HG02588 (cell line): Measurements from ENCODE around the gene CAST.

Experiments
- ATAC-seq: cut with Tn5 transposase; IDR thresholded peaks from one replicate; pipeline ENCODE4 v1.9.1; 2021; ENCODE audit warnings: mild to moderate bottlenecking, moderate library complexity; ENCODE audit not compliant: unreplicated experiment

The CAST gene

DNA sequence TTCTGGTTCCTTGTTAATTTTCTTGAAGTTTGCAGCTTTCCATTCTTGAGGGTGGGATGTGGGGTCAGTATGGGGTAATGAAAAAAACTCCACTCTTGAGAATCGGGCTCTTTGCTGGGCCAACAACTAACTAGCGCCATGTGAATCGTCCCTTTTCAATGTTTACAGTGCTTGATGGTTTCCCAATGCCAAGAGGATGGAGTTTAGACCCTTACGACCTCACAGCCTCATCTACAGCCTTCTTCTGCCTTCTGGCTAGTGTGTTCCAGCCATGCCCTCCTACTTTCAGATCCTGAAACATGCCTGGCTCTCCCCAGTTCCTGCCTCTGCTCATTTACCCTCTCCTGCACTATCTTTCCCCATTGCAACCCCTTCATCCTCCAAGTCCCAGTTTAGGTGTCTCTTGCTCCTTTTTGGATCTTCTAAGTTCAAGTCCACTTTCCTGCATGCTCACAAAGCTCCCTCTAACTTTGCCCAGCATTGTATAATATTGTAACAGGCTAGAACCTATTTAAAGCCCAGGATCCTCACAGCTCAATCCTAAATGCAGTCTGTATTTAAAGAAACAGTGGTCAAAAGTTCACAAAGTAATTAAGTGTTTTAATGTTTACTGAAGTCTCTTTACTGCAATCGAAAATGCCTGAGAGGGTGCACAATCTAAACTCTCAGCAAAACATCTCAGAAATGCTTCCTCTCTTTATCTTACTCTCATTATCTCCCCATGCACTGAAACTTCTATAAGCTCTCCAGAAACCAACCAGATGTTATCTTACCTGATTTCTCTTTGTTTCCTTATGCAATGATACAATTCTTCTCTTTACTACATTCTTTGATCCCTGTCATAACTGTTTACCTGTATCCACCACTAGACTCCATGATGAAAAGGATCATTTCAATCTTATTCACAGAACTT is 20.6 kb upstream of the CAST start:
- ATAC-seq = no peak

DNA sequence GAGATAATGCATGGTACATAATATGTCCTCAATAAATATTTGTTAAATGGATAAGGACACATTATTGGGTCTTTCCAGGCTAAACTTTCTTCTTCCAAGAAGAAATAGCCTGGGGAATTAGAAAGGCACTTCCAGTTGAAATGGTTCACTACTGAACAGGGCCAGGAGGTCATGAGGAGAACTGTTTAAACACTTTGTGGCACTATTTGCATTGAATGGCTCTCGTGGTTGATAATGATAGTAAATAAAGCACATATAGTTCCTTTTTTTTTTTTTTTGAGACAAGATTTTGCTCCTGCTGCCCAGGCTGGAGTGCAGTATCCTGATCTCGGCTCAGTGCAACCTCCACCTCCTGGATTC is 19.9 kb upstream of the CAST start:
- no peak for ATAC-seq

DNA sequence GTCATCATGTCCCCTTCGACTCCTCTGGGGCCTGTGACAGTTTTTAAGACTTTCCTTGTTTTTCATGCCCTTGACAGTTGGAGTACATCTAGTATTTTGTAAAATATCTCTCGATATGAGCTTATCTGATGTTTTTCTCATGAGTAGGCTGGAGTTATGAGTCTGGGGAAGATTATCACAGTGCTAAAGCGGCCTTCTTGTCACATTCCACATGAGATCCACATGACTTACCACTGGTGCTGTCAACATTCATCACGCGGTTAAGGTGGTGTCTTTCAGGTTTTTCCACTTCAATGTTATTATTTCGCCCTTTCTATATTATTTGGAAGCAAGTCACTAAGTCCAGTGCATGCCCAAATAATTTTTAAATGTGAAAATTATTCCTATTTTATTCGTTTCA is 17.1 kb upstream of the CAST start:
- no peak for ATAC-seq

DNA sequence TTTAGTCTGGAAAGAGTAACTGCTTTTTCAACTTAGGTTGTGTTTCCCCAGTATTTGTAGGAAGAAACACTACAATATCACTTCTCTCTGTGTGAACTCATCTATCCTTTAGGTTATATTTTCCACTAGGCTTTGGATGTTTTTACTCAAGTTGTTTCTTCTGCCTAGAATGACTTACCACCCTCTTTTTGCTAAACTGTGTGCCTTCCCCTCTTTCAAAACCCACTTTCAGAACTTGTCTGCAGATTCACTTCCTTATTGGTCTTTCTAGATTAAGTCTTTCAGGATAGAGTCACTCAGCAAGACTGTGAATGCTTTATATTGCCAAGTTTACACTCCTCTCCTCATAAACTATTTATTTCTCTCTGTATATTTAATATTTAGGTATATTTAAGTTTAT is 14.2 kb upstream of the CAST start:
- ATAC-seq = peak; percentile 67

DNA sequence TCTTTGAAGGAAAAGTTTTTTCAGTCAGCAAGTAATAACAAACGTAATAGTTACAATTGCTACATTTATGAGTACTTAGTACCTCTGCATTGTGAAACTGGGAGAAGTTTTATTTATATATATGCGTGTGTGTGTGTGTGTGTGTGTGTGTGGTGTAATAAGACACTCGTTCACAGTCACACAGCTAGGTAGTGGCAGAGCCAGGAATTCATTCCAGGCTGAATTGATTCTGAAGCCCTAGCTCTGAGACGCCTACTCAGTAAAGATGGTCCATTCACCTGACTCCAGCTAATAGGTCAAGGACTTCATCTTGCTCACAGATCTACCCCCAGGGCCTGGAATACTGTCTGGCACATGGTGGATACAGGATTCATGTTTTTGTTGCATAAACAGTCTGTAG is 13.6 kb upstream of the CAST start:
- ATAC-seq = no peak

DNA sequence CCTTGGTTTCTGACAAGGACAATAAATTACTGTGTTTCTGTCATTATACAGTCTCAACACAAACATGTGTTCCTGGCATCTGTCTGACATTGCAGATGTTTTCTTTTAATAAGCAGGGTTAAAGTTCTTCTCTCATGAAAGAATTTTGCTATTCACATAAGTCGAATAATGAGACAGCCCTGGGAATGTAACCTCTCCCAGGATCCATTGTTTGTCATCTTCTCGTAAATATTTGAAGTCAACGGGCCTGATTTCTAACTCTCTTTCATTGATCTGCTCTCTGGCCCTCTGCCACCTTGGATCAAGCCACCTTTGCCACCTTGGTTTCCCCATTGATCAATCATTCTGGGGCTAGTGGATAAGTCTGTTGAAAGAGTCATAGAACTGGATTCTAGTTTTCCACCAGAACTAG is 12.9 kb upstream of the CAST start:
- ATAC-seq = no peak

DNA sequence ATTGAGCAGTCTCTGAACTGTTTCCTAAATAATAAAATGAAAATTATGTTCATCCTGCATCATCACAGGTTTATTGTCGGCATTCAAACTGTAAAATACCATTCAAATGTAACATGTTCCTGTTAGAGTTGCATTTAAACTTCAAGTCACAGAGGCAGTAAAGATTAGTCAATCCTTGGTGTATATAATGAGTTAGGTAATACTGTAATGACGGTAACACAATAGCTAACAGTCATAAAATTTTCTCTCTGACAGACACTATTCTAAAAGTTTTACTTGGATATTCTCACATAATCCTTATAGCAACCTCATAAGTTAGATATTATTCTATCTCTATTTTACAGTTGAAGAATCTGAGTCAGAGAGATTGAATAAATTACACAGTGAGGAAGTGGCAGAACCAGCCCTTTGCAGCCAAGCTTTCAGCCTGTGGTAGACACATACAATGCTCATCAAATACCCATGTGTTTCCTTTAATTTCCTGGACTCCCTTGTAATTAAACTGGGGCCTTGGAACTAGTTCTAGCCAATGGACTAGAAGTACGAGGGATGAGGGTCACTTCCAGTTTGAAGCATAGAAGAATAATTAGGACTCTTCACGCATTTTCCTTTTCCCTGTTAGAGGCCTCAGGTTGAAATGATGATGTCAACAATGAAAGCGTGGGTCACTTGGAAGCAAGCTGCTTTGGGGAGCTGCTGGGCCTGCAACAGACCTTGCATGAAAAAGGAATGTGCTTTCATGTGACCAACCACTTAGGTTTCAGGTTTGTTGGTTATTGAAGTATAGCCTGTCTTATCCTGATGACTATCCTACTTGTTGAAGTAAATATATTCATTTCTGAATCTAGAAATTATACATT is 12.3 kb upstream of the CAST start:
- ATAC-seq = no peak

DNA sequence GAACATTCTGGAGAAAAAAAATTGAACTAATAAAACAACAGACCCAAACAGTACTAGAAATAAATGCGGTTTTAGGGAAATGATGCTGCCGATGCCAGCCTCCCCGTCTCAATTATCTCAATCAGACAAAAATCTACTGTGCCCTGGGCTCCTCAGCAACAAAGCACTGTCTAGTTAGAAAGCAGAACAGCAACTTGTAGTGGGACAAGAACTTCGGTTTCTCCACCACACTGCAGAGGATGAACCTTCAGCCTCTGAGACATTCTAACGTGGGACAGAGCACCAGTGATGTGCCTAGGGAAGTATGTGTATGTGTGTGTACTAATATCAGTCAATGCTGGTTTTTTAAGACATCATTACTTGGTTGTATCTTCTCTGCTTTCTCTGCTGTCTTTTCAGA is 11.1 kb upstream of the CAST start:
- ATAC-seq = no peak

DNA sequence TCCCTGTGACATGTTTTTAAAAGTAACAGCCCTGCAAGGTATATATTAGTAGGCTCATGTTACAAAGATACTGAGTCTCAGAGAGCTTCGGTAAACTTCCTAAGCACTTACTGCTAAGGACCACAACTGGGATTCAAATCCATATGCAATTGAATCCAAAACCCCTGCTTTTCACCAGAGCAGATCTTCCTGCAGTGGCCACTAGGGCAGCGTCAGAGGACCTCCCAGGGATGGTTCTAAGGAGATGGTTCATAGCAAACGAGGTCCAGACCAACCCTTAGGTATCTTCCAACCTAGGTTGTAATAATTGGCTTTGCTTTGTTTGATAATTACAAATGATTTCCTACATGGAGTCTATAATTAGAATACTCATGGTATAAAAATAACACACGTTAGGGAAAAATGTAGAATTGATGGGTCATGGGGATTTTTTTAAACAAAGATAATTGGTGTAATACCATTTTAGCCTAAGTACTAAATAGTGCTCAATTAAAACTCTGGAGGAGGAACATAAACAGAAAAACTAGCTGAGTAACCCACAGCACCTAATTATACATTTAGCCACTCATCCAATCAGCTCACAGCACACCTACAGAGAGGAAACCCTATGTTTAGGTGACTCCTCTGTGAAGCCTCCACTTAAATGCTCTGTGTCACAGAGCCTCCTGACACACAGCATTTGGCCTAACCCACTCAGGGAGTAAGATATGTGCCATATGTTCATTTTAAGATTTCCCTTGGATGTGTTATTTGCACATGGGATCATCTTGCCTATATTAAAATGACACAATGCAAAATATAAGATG is 10.0 kb upstream of the CAST start:
- ATAC-seq = no peak

DNA sequence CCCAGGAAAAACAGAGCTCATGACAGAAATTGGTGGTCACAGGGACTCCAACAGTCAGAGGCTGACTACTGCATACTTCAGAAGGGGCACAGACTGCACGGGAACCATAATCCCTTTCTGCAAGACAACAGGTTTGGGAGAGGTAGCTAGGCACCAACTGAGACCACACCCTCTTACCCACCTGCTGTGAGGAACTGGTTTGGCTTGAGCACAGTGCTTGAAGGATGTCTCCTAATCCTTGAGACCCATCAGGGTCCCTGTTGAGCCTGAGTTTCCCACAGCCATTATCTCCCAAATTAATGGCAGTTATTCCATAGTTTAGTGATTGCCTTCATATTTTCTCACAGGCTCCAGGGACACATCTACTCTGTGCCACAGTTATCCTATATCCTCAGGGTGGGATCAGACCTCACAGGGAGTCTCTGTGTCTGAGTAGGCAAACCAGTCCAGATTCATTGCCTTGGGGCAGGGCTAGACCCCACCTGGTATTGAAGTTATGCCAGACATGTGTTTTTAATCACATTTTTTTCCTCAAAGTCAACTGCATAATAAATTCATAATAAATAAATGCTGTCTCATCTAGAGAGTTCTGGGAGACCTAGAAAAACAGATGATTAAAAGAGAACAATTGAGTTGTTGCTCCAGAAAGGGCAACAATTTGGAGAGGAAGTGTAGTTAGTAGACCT is 9.3 kb upstream of the CAST start:
- no peak for ATAC-seq

DNA sequence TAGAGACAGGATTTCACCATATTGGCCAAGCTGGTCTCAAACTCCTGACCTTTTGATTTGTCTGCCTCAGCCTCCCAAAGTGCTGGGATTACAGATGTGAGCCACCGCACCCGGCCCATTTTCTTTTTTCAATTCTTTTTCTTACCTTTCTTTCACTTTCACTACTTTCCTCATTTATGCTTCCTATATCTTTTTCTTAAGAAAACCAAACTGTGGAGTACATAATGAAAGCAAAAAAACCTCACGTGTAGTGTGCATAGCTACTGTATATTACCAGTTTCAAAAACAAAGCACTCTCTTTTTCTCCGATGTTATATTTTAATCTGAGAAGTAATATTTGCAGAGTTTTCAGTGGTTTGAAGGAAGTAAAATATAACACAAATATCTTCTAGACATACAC is 8.0 kb upstream of the CAST start:
- no peak for ATAC-seq

DNA sequence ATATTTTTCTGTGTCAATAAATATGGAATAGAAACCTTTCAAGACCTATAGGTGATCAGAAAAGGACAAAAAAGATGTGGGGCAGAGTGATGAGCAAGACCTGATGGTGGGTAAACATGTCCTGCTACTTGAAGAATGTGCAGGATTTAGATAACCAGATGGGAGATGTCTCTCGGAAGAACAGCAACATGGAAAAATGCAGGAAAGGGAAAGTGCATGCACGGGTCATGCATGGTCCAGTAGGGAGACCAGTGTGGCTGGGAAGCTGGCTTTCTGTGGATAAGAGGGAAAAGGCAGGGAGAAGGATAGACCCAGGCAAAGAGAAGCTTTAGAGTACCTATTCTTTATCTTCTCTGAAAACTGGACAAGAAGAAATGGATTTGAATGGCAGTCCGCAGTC is 7.1 kb upstream of the CAST start:
- no peak for ATAC-seq

DNA sequence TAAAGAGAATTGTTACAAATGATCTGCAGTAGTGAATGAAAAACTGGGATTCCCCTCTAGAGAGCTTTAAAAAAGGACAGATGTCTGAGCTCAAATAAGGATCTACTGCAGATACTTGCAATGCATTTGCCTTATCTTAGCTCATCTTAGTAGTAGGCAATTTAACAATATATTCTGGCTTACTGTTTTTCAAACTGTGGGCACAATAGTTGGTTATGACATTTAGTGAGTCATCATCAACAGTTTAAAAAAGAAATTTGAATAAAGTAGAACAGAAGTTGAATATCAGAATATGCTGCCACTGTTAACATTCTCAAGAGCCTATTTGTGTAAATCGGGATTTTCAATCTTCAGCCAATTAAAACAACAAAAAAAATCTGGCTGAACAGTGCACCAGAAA is 6.7 kb upstream of the CAST start:
- no peak for ATAC-seq

DNA sequence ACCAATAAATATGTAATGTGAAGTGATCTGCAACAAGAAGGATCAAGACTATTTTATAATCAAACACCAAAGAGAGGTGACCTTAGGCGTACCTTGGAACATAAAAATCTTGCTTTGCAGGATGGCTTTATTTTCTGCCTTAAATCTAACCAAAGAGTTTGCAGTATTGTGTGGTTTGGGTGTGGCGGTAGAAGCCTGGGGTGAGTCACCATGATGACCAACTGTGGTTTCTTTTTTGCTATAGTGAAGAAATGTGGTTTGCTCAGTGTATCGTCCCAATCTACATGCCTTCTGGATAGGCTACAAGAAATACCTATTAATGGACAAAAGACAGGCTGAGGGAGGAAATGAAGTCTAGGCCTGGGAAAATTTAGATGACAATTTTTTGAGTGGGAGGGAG is 5.1 kb upstream of the CAST start:
- peak; percentile 63 for ATAC-seq

DNA sequence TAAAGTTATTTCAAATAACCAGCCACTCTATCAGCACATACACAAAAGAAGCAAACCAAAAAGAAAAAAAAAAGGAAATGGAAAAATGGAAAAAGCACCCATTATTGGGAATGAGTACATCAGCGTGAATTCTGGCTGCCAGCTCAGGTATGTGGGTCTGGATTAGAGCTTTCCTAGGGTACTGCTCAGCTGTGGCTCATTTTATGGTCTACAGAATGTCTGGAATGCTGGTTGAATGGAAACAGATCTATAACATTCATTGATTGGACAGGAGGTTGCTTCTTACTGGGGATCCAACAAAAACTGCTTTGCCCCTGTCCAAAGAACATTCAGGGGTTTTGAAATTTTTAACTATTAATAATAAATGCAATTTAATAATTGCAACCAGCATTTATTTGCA is 3.9 kb upstream of the CAST start:
- no peak for ATAC-seq

DNA sequence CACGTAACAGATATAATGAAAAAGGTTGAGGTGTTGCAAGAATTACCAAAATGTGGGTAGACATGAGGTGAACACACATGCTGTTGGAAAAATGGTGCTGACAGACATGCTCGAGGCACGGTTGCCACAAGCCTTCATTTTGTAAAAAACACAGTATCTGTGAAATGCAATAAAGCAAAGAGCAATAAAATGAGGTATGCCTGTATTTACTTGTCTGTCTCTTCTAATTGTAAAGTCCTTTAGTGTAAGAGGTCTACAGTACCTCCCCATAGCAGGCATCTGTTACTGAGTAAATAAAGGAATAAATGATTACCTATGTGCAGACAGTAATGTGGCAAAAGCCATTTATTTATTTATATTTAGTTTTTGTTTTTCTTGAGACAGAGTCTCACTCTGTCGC is 3.0 kb upstream of the CAST start:
- ATAC-seq = no peak

DNA sequence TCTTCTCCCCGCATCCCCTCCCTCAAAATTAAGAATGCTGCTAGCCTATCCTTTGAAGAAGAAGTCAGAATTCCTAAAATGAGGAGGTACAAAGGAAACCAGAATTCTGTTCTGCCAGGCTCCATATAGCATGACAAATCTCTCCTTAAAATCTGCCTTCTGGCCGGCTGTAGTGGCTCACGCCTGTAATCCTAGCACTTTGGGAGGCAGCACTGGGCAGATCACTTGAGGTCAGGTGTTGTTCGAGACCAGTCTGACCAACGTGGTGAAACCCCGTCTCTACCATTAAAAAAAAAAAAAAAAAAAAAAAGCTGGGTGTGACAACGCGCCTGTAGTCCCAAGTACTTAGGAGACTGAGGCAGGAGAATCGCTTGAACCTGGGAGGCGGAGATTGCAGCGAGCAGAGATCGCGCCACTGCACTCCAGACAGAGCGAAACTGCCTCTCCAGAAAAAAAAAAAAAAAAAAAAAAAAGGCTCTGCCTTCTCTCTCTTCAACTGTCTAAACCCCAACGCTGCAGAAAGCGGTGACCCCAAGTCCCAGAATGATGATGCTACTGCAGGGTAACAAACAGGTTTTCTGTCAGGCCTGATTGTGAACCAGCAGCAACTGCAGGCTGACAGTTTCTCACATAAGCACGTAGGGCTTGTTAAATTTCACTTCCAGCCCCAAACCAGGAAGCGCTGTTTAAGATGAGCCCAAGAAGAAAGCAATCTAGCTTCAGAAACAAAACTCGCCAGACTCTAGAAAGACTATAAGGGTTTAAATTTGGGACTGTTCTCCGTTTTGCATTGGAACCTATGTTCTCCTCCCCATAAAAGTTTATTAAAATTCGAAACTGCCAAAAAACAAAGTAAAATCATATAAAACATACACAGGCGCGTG is 963 bp upstream of the CAST start:
- peak; percentile 16 for ATAC-seq

DNA sequence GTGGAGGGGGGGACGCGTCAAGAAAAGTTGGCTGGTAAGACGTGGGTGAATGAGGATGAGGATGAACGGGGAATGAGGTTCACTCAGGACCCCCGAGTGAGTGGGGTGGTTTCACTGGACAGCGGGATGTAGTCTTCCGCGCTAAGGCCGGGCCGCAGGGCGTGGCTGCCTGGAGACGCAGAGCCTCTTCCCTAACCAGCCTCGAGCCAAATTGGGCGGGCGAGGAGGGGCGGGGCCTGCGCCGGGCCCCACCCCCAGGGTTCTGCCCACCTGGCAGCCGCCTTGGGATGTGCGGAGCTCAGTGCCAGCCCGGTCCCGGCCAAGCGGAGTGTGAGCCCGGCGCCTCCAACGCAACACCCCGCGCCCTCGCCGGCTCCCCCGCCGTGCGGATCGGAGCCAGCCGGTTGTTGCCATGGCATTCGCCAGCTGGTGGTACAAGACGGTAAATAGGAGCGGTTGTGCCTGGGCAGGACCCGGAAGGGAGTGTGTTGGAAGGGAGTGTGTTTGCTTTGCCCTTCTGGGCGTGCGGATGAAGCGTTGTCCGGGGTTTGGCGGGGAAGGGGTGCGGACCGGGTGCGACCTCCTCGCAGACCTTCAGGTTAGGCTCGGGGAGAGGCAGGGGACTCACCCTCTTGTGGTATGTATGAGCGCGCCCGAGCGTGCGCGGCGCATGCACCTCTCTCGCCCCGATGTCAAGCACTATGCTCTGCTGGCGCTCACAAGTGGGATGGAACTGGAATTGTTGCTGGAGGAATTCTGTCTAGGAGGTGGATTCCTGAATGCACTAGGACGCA is 746 bp downstream of the CAST start:
- peak; percentile 82 for ATAC-seq

DNA sequence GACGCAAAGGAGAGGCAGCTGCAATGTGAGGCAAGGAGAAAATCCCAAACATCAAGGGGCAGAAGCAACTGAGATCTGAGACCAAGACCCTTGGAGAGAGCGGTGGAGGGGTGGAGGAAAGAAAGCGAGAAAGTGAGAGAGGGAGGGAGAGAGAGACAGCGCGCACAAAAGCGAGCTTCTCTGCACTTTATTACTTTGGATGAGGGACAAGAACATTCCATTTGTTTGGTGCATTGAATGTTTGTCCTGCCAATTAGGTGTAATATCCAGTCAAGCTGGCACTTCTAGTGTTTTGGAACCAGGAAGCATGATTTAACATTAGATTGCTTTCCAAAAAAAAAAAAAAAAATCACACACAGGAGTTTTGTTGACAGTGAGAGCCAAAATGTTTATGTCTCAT is 1.4 kb downstream of the CAST start:
- no peak for ATAC-seq
